NCI-H1105 treated with DMSO at 0.1 percent for 48 hours (cell line): ENCODE measurements around the gene HPD.
"Not testable (repeated sequence)": the region's sequence is repeated elsewhere in the genome, so short reads cannot be mapped to it uniquely, and the experiment has no call there.

Experiments
- DNase-seq: peaks from one replicate; lab custom pipeline; 2025; lab: John Stamatoyannopoulos, UW

The HPD gene

GRCh38 chr12:121861636-121862254 lies 3.1 kb upstream of the HPD start:
- no peak for DNase-seq

- DNase-seq = not testable (repeated sequence)
Observed at GRCh38 chr12:121860699-121861098, 2.0 kb upstream of the HPD start.

GRCh38 chr12:121860257-121860656 lies 1.6 kb upstream of the HPD start:
- DNase-seq = no peak

- DNase-seq = no peak
Observed at GRCh38 chr12:121858318-121858661, 369 bp downstream of the HPD start.

- DNase-seq = no peak
Observed at GRCh38 chr12:121857322-121858246, 1.1 kb downstream of the HPD start.

GRCh38 chr12:121852392-121852791 lies 6.3 kb downstream of the HPD start:
- not testable (repeated sequence) for DNase-seq

GRCh38 chr12:121849665-121850064 lies 9.0 kb downstream of the HPD start:
- no peak for DNase-seq

GRCh38 chr12:121849211-121849610 lies 9.4 kb downstream of the HPD start:
- DNase-seq = no peak

- no peak for DNase-seq
Observed at GRCh38 chr12:121845701-121846100, 13.0 kb downstream of the HPD start.

GRCh38 chr12:121843236-121843982 lies 15.2 kb downstream of the HPD start:
- DNase-seq = no peak

- DNase-seq = no peak
Observed at GRCh38 chr12:121839993-121840761, 18.5 kb downstream of the HPD start.

- no peak for DNase-seq
Observed at GRCh38 chr12:121839106-121839992, 19.3 kb downstream of the HPD start.

- DNase-seq = no peak
Observed at GRCh38 chr12:121838126-121838525, 20.5 kb downstream of the HPD start.

- no peak for DNase-seq
Observed at GRCh38 chr12:121837680-121838079, 21.0 kb downstream of the HPD start.

GRCh38 chr12:121831571-121832245 lies 27.0 kb downstream of the HPD start:
- no peak for DNase-seq

- no peak for DNase-seq
Observed at GRCh38 chr12:121830588-121831265, 27.9 kb downstream of the HPD start.

- no peak for DNase-seq
Observed at GRCh38 chr12:121830134-121830533, 28.5 kb downstream of the HPD start.

- DNase-seq = peak; percentile 50
Observed at GRCh38 chr12:121829250-121829918, 29.3 kb downstream of the HPD start.

- DNase-seq = no peak
Observed at GRCh38 chr12:121828826-121829225, 29.8 kb downstream of the HPD start.
